GM10266 (cell line): ENCODE results near the gene CEACAM19.

Experiments used
- DNase-seq: peaks from one replicate; pipeline ENCODE4 v3.0.0; 2012; ENCODE audit errors: extremely low spot score
- CTCF ChIP-seq: IDR thresholded peaks from 2 replicates; pipeline ENCODE4 v1.5.1; 2012; ENCODE audit warnings: mild to moderate bottlenecking, low read depth; ENCODE audit not compliant: control insufficient read depth, insufficient read depth; ENCODE audit errors: missing control alignments

Gene CEACAM19

GRCh38 chr19:44648631-44649251 is 22.5 kb upstream of the CEACAM19 start:
- no peak for DNase-seq
- TF ChIP-seq CTCF: no peak

- TF ChIP-seq CTCF: no peak
- no peak for DNase-seq
These were observed 21.6 kb upstream of the CEACAM19 start for GRCh38 chr19:44649578-44650145.

GRCh38 chr19:44653343-44653742 is 17.9 kb upstream of the CEACAM19 start:
- no peak for TF ChIP-seq CTCF
- DNase-seq: no peak

GRCh38 chr19:44653977-44654774 is 17.1 kb upstream of the CEACAM19 start:
- peak; percentile 85 for DNase-seq
- peak; percentile 90 for TF ChIP-seq CTCF

GRCh38 chr19:44657211-44657921 is 13.9 kb upstream of the CEACAM19 start:
- DNase-seq: peak; percentile 77
- TF ChIP-seq CTCF: peak; percentile 89

GRCh38 chr19:44658069-44658733 is 13.1 kb upstream of the CEACAM19 start:
- no peak for TF ChIP-seq CTCF
- DNase-seq: no peak
